HG03139 (cell line): ENCODE measurements around the gene CBL.

ENCODE experiments used
- ATAC-seq: cut with Tn5 transposase; IDR thresholded peaks from one replicate; pipeline ENCODE4 v1.9.1; 2021; ENCODE audit not compliant: unreplicated experiment

Gene CBL

DNA sequence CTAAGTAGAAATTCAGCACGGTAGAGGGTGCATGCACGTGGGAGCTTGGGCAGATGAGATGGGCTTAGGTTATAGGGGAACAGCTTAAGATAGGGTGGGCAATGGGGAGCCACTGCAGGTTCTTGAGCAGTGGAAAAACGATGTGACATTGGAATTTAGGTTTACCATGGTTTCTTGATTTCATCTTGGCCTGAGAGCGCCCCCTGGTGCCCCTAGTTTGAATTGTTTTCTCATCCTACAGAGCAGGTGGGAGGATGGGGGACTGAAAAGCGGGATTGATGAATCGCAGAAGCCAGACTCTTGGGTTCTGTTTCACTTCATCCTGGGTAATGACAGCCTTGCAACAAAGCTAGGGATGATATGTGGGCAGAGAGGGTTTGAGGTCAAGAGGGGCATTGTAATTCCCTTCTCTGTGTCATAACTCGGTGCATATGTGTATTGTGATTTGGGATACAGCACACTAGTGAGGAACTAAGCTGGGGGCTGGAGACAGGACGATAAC lies 117.4 kb downstream of the CBL start:
- no peak for ATAC-seq

DNA sequence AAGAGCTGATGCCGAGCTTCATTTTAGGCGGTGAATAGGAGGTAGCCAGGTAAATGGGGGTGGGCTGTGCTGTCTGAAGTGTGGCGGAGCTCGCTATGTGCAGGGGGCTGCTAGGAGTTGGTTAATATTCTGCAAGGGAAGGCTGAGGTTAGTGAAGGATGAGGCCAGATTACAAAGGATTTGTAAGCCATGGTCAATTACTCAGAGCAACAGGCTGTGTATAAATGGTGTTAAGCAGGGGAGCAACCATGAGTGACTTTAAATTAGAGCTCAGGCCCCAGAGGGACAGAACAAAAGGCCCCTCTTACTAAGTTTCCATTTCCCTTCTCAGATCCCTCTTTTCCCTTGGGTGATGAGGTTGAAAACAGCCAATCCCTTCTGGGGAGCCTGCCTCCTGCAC lies 118.0 kb downstream of the CBL start:
- no peak for ATAC-seq

DNA sequence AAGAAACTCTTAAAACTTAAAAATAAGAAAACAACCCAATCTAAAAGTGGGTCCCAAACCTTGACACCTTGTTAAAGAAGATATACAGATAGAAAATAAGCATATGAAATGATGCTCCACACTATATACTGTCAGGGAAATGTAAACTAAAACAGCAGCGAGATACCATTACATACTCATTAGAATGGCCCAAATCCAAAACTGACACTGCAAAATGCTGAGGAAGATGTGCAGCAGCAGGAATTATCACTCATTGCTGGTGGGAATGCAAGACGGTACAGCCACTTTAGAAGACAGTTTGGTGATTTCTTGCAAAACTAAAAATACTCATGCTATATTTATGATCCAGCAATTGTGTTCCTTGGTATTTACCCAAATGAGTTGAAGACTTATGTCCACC lies 123.2 kb downstream of the CBL start:
- ATAC-seq, result no peak

DNA sequence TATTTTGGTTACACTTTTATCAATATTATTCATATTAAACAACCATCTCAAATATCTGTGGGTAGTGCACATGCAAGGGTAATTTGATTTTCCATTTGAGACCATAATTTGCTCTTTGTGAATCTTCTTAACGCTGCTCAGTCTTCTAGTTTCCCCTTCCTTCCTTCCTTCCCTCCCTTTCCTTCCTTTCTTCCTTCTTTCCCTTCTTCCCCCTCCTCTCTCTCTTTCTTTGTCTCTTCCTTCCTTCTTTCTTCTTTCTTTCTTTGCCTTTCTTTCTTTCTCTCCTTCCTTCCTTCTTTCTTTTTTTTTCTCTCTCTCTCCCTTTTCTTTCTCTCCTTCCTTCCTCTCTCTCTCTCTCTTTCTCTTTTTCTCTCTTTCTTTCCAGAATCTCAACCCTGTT lies 124.1 kb downstream of the CBL start:
- ATAC-seq, result no peak

DNA sequence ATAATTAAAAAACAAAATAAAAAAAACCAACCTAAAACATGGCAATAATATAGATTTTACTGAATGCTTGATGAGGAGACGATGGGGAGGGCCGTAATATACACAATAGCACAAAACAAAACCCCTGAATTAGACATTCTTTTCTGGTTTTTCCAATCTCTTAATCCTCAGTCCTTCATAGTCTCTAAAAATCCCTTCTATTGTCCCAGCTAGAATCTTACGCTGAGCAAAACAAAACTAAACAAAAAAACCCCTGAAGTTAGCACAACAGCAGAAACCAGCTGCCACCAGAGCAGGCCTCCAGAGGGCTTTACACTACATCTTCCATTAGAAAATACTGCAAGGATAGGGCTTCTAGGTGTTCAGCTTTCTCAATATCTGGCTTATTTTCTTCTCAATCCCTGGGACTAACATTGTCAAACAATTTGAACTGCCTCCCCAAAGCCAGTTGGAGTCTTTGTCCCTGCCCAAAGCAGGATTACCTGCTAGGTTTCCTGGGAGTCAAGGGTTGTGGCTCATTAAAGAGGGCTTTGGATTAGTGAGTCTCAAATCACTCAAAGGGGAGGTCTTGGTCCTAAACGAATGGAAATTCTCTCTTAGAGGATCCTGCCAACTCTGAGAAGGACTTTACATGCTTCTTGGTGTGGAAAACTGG lies 126.1 kb downstream of the CBL start:
- no peak for ATAC-seq

DNA sequence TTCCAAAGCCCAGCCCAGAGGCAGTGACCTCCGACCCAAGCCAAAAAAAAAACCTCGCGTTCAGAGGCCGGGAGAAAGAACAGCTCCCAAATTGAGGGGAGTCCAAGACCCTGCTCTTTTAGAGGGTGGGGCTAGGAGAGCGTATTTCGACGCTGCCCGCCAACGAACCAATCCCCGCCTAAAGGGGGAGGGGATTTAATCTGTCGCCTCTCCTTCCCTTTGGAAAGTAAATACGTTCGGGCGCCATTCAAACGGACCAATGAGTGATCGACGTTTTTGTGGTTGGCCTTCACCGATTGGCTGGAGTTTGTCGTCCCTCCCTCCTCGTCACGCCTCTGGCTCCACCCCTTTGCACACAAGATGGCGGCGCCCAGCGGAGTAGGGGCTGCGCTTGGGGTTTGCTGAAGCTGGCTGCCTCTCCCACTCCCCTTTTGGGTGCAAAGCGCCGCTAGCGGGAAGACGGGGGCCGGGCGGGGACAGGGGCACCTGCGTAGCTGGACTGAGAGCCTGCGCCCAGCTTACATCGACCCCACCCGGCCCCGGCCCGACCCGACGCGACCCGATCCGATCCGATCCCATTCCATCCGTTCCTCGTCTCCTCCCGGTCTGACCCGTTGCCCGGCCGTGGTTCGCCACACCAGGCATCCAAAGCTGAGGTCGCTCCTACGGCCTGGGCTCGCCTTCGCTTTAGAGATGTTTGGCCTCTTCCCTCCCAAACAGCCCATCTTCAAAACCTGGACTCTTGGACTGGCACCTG lies 128.2 kb downstream of the CBL start, which contains the start of gene RNF26:
Gene RNF26 (plus strand): TSS at position 354 of the 757 bp plus-strand sequence. CDS start 596 bp downstream, outside the sequence.
- ATAC-seq, result peak; percentile 84

DNA sequence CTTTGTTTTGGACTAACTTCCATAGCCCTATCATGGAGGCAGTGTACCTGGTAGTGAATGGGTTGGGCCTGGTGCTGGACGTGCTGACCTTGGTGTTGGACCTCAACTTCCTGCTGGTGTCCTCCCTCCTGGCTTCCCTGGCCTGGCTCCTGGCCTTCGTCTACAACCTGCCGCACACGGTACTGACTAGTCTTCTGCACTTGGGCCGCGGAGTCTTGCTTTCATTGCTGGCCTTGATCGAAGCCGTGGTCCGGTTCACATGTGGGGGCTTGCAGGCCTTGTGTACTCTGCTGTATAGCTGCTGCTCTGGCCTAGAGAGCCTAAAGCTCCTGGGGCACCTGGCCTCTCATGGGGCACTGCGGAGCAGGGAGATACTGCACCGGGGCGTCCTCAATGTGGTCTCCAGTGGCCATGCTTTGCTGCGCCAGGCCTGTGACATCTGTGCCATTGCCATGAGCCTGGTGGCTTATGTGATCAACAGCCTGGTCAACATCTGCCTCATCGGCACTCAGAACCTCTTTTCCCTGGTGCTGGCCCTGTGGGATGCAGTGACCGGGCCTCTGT lies 129.0 kb downstream of the CBL start:
- no peak for ATAC-seq

DNA sequence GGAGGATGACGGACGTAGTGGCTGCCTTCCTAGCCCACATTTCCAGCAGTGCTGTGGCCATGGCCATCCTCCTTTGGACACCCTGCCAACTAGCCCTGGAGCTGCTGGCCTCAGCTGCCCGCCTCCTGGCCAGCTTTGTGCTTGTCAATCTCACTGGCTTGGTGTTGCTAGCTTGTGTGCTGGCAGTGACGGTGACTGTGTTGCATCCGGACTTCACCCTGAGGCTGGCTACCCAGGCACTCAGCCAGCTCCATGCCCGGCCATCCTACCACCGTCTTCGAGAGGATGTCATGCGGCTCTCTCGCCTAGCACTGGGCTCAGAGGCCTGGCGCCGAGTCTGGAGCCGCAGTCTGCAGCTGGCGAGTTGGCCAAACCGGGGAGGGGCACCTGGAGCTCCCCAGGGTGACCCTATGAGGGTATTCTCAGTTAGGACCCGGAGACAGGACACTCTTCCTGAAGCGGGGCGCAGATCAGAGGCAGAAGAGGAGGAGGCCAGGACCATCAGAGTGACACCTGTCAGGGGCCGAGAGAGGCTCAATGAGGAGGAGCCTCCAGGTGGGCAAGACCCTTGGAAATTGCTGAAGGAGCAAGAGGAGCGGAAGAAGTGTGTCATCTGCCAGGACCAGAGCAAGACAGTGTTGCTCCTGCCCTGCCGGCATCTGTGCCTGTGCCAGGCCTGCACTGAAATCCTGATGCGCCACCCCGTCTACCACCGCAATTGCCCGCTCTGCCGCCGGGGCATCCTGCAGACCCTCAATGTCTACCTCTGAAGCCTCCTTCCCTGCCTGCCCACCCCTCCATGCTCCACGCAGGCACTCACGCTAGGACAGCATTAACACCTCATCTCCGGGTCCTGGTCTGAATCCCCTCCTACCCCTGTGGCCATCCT lies 129.8 kb downstream of the CBL start:
- no peak for ATAC-seq

DNA sequence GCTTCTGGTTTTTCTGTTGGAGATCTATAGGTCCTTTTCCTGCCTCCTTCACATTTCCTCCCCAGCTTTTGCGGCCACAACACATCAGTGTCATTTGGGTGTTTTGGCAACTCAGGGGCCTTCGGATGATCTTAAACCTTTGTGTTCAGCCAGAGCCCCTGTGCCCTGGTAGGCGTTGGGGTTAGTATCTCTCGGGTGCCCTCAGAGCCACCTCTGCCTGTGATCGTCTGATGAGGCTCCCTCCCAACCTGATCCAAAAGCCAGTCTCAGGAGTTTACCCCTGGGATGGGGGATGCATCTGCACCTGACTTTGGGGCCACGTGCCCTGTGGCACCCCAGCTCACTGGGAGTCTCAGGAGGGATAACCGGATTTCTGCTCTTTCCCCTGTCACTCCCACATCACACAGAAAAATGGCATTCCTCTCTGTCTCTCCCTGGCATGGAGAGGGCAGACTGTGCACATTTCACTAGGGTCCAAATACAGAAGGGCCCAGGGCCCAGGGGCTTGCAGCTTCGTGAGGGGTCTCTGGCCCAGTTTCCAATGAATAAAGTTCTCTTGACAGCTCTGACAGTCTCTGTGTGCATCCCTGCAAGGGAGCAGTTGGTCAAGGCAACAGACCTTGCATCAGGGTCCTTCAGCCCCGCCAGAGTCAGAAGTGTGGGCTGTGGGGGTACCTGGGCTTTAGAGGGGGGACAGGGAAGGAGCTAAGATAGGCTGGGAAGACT lies 130.8 kb downstream of the CBL start:
- no peak for ATAC-seq

DNA sequence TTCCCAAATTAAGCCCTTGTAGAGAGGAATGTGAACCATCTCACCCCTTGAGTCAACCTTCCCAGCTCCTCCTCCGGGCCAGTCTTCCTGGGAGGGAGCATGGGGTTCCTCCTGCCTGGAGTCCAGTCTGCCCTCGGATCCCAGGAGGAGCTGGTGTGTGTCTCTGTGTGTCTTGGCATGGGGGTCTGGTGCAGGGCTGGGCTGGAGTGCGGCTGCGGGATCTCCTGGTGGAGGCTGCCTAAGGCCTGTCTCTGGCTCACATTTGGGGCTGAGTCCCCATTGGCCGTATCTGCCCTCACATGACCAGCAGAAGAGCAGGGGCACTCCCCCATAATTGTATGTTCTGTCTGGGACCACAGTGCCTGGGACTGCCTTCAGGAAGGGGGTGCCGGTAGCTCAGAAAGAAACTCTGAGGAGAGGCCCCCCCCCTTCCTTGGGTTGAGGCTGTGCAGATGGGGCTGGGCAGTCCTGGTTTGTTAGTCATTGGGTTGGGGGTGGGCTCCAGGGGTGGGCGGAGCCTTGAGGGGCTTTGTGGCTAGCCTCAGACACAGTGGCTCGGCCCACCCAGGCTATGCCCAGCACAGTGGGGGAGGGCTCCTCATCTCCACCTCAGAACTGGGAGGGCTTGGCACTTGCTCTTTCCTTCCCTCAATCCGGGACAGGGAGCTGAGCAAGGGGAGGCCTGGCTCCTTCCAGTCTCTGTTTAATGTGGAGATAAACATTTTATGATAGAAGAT lies 131.6 kb downstream of the CBL start:
- no peak for ATAC-seq

DNA sequence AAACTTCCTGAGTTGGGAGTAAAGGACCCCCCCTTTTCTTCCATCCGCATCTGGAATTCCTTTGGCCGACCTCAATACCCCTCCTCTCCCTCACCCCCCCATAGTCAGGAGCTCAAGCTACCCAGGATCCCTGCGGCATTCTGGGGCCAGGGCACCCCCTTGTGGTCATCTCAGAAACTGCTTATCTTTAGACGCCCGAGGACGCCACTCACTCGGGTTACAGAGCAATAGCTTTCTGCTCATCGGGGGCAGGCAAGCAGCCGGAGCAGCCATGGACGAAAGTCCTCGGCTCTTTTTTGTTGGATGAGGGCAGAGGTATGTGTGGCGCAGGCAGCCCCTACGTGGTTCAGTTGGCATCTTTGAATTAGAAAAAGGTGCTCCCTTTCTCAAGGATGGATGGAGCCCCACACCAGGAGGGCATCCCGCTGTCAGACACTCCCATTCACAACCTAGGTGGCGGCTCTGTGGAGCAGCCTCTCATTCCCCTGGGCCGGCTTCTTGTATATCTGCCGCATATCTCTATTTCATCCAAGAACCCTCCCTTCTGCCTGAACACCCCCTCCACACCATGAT lies 132.3 kb downstream of the CBL start:
- no peak for ATAC-seq

DNA sequence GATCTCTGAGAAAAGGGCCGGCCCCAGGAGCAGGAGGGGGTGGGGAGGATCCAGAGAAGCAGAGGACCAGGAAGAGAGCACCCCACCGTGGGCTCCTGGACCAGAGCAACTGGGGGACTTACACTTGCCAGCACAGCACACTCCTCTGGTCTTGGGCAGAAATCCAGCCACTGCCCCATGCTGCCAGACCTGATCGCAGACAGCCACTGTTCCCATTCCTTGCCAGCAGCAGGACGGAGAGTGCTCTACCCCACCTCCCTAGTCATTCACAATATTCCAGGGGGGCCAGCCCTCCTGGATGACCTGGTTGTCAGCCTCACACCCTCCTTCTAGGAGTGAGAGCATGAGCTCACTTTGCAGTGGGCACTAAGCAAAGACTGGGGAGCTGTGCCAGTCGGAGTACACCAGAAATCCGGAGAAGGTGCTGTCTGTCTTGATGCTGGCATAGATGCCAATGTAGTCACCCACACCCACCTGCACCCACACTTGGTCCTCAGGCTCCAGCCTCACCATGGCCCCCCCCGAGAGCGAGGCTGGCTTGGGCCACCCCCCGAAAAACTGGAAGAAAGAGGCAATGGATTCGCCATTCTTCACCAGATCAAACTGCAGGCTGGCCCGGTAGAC lies 132.9 kb downstream of the CBL start:
- no peak for ATAC-seq

DNA sequence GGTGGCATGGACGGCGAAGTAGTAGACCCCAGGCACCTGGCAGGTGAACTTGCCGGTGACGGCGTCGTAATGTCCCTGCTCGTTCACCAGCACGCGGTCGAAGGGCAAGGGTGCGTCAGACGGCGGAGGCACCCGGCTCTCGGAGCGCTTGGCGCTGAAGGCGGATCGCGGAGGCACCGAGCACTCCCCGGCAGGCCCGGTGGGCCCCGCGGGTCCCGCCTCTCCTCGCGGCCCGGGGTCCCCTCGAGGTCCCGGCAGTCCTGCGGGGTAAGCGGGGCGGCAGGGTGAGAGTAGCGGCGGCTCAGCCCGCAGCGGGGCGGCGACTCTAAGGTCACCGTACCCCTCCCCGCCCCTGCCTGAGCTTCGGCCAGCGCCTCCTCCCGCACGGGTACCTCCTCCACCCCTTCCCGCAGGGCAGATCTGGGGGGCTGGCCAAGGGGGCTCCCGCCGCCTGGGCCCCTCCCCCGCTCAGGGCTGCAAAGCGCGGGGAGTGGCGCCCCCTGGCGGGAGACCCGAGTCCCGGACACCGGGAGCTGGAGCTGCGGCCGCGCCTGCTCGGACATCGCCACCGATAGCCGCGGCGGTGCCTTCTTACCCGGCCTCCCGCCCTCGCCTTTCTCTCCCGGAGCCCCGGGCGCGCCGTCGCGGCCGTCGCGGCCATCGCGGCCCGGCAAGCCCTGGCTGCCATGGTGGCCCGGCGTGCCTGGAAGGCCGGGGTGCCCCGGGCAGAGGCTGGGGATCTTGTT lies 133.6 kb downstream of the CBL start:
- no peak for ATAC-seq

DNA sequence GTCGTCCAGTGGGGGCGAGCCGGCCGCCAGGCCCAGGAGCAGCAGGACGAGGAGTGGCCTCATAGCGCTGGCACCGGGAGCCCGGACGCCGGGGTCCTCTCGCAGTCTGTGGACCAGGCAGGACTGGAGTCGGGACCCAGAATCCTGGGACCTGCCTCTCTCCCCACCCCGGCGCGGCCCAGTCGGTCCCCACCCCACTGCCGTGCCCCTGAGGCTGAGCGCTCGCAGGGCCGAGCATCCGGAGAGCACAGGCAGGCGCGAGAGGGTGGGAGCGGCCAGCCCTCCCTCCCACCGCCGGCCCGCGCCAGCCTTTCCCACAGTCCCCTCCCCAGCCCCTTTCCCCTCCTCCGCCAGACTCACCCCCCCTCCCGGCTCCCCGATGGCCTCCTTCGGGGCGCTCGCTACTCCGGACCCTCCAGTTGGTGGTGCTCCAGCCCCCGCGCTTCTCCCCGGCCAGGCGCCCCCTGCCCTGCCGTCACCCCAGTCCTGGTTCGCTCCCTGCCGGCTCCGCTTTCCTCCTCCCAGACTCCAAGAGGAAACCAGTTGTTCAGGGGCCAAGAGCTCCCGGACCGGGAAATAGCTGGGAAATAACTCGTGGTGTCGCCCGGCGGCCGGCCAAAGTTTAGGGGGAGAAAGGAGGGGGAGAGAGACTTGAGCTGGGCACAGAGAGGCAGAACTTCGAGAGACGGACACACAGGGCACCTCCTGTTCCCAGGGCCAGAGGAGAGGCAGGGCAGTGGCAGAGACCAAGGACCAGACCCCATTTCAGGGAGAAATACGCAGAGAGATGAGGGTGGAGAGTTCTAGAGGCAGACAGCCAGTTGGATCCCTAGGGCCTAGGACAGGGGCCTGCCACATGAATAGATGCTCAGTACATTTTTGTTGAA lies 134.4 kb downstream of the CBL start, which contains the start of gene C1QTNF5:
Gene C1QTNF5 (minus strand): TSS at position 549 of the 887 bp plus-strand sequence. CDS start 486 bp downstream, at position 63.
- ATAC-seq, result no peak

DNA sequence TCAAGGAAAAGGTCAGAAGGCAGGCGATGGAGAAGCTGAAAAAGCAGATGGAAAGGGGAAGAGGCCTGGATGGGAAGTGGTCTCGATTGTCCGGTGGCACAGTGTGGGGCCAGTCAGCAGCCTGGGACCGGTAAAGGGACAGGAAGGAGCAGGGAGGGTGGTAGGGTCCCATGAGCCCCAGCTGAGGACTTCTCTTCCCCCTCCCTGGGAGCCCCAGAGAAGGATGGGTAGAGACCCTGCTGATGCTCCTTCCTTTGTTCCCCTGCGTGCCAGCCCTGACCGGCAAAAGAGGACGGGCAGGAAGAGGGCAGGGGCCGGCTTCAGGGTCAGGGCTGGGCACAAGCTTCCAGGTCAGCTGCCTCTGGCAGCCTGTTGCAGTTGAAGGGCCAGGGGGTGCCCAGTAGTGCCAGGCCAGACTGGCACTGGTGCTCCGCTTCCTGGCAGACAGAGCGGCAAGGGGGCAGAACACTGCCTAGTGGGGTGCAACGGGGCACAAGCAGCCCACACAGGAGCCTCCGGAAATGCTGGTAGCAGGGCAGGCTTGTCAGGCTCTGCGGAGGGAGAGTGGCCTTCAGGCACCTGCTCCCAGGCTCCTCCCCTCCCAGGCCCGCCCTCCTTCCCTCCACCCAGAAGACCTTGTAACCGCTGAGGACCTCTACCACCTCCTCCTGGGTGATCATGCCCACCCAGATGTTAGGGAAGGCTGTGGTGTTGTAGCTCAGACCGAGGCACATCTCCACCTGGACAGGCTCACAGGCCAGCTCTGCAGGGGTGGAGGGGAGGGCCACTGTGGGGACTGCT lies 135.3 kb downstream of the CBL start:
- no peak for ATAC-seq

DNA sequence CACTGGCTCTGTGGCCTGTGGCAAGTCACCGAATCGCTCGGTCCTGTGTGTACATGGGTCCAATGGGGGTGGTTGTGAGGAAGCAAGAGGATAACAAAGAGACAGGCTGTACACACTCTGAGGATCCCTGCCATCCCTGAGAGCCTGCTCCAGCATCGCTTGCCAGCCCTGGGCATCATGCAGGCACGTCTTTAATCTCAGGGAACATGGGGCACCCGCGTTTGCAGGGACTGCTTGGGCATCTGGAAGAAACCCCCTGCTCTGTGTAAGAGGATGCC lies 135.8 kb downstream of the CBL start:
- ATAC-seq, result no peak
